Mesendoderm (in vitro differentiated cells): Measurements from ENCODE around the gene DDX60.
"Not testable (repeated sequence)": the region's sequence is repeated elsewhere in the genome, so short reads cannot be mapped to it uniquely, and the experiment has no call there.

Source experiments
- DNase-seq: peaks from one replicate; pipeline ENCODE4 v3.0.0; 2013
- H2AK5ac ChIP-seq: 2 replicates; pipeline ENCODE4 v1.6.1; 2013; ENCODE audit warnings: low read length, inconsistent platforms
- H2BK120ac ChIP-seq: 2 replicates; pipeline ENCODE4 v1.6.1; 2013; ENCODE audit warnings: low read depth, mild to moderate bottlenecking, low read length, moderate library complexity, mixed read lengths
- H2BK15ac ChIP-seq: replicated peaks from 2 replicates; pipeline ENCODE4 v1.6.1; 2013; ENCODE audit warnings: low read depth, mild to moderate bottlenecking, moderate library complexity
- H2BK5ac ChIP-seq: 2 replicates; pipeline ENCODE4 v1.6.1; 2013; ENCODE audit warnings: low read length, inconsistent platforms
- H3K18ac ChIP-seq: 2 replicates; pipeline ENCODE4 v1.6.1; 2013; ENCODE audit warnings: mild to moderate bottlenecking, low read length, mixed read lengths
- H3K23ac ChIP-seq: one replicate; pipeline ENCODE4 v1.6.1; 2013; ENCODE audit warnings: low read length
- H3K27ac ChIP-seq: 2 replicates; pipeline ENCODE4 v1.5.1; 2013; ENCODE audit warnings: low read depth, mild to moderate bottlenecking, inconsistent platforms, low read length, moderate library complexity
- H3K27me3 ChIP-seq: 2 replicates; pipeline ENCODE4 v1.6.1; 2013; ENCODE audit warnings: low read length, control low read depth, mild to moderate bottlenecking, inconsistent platforms; ENCODE audit not compliant: insufficient read depth, poor library complexity
- H3K36me3 ChIP-seq: 2 replicates; pipeline ENCODE4 v1.6.1; 2013; ENCODE audit warnings: low read length, inconsistent platforms; ENCODE audit not compliant: control insufficient read depth, insufficient read depth
- H3K4ac ChIP-seq: one replicate; pipeline ENCODE4 v1.6.1; 2013; ENCODE audit warnings: low read depth, mild to moderate bottlenecking, low read length, moderate library complexity
- H3K4me1 ChIP-seq: 2 replicates; pipeline ENCODE4 v1.6.1; 2013; ENCODE audit warnings: low read depth, low read length, inconsistent platforms; ENCODE audit not compliant: control insufficient read depth
- H3K4me2 ChIP-seq: 2 replicates; pipeline ENCODE4 v1.6.1; 2013; ENCODE audit warnings: low read length
- H3K4me3 ChIP-seq: 2 replicates; pipeline ENCODE4 v1.5.1; 2013; ENCODE audit warnings: mild to moderate bottlenecking, low read length
- H3K56ac ChIP-seq: one replicate; pipeline ENCODE4 v1.6.1; 2013; ENCODE audit warnings: low read length
- H3K79me1 ChIP-seq: 2 replicates; pipeline ENCODE4 v1.6.1; 2013; ENCODE audit warnings: low read length, inconsistent platforms
- H3K79me2 ChIP-seq: 2 replicates; pipeline ENCODE4 v1.6.1; 2013; ENCODE audit warnings: mild to moderate bottlenecking, low read length; ENCODE audit not compliant: control insufficient read depth, insufficient read depth
- H3K9ac ChIP-seq: 2 replicates; pipeline ENCODE4 v1.6.1; 2013; ENCODE audit warnings: low read length, inconsistent platforms
- H4K5ac ChIP-seq: one replicate; pipeline ENCODE4 v1.6.1; 2013; ENCODE audit warnings: low read length
- H4K8ac ChIP-seq: one replicate; pipeline ENCODE4 v1.6.1; 2013; ENCODE audit warnings: low read depth, mild to moderate bottlenecking, control low read depth, low read length, moderate library complexity
- WGBS: extraction: QIAGEN DNeasy Blood & Tissue Kit; methylation state at CpG from one replicate; pipeline ENCODE4 v1.1.7; 2013; ENCODE audit warnings: low lambda C conversion rate, missing lambda C conversion rate; ENCODE audit not compliant: insufficient coverage; ENCODE audit errors: extremely low coverage; 5-methylcytosine and 5-hydroxymethylcytosine counted together

DDX60 gene

GRCh38 chr4:168285850-168286249 is 32.7 kb downstream of the DDX60 start:
- not testable (repeated sequence) for H3K27me3 ChIP-seq, DNase-seq, H3K4me2 ChIP-seq, H2AK5ac ChIP-seq, H3K18ac ChIP-seq, H3K4me1 ChIP-seq, H2BK120ac ChIP-seq, H3K4me3 ChIP-seq, H3K23ac ChIP-seq, H2BK5ac ChIP-seq, H3K36me3 ChIP-seq, H4K8ac ChIP-seq, H2BK15ac ChIP-seq, H4K5ac ChIP-seq, H3K79me1 ChIP-seq, H3K4ac ChIP-seq, H3K79me2 ChIP-seq, H3K56ac ChIP-seq, H3K27ac ChIP-seq, H3K9ac ChIP-seq
- no CpG with 5 or more reads among the region's 1 CpG for WGBS

- no peaks in the 10 kb centered on the region for H3K27me3 ChIP-seq
Observed at GRCh38 chr4:168279556-168279955, 39.0 kb downstream of the DDX60 start.

GRCh38 chr4:168275836-168276235 is 42.7 kb downstream of the DDX60 start:
- H3K27ac ChIP-seq: no peak overlapping the region
- no peaks in the 10 kb centered on the region for H3K79me2 ChIP-seq
- no peak overlapping the region for H2BK5ac ChIP-seq
- H2AK5ac ChIP-seq: no peak overlapping the region
- no peaks in the 10 kb centered on the region for H3K36me3 ChIP-seq
- H3K4me3 ChIP-seq: no peak overlapping the region
- no peak overlapping the region for H2BK120ac ChIP-seq
- no peak overlapping the region for H4K5ac ChIP-seq
- no peak overlapping the region for H3K56ac ChIP-seq
- WGBS: no CpG with 5 or more reads among the region's 2 CpGs
- no peak overlapping the region for H3K4ac ChIP-seq
- DNase-seq: no peak
- H3K4me1 ChIP-seq: no peaks in the 10 kb centered on the region
- no peak overlapping the region for H2BK15ac ChIP-seq
- H4K8ac ChIP-seq: no peak overlapping the region
- H3K4me2 ChIP-seq: no peak overlapping the region
- H3K9ac ChIP-seq: no peak overlapping the region
- H3K23ac ChIP-seq: no peak overlapping the region
- H3K18ac ChIP-seq: no peak overlapping the region
- no peaks in the 10 kb centered on the region for H3K27me3 ChIP-seq
- H3K79me1 ChIP-seq: no peaks in the 10 kb centered on the region

More at GRCh38 chr4:168279556-168279955, 39.0 kb downstream of the DDX60 start:
- DNase-seq: no peak
- Histone ChIP-seq H3K79me1 (no peaks in the 10 kb centered on the region), H3K4me1 (no peaks in the 10 kb centered on the region), H2BK120ac (no peak overlapping the region), H4K5ac (no peak overlapping the region), H3K27ac (no peak overlapping the region), H4K8ac (no peak overlapping the region), H2BK5ac (no peak overlapping the region), H3K18ac (no peak overlapping the region), H2AK5ac (no peak overlapping the region), H3K4me3 (no peak overlapping the region), H3K23ac (no peak overlapping the region), H3K79me2 (no peaks in the 10 kb centered on the region), H3K36me3 (no peaks in the 10 kb centered on the region), H3K56ac (no peak overlapping the region), H3K4ac (no peak overlapping the region), H3K9ac (no peak overlapping the region), H3K4me2 (no peak overlapping the region), H2BK15ac (no peak overlapping the region)
- WGBS: no CpG with 5 or more reads among the region's 2 CpGs

GRCh38 chr4:168274871-168275270 is 43.7 kb downstream of the DDX60 start:
- no peak overlapping the region for H3K4me2 ChIP-seq
- H3K36me3 ChIP-seq: no peaks in the 10 kb centered on the region
- no peak overlapping the region for H2BK5ac ChIP-seq
- H3K23ac ChIP-seq: no peak overlapping the region
- H2BK120ac ChIP-seq: no peak overlapping the region
- no peak overlapping the region for H4K8ac ChIP-seq
- DNase-seq: no peak
- no peak overlapping the region for H3K27ac ChIP-seq
- H3K9ac ChIP-seq: no peak overlapping the region
- no peaks in the 10 kb centered on the region for H3K27me3 ChIP-seq
- no peak overlapping the region for H3K56ac ChIP-seq
- WGBS: no CpG with 5 or more reads among the region's 1 CpG
- H3K18ac ChIP-seq: no peak overlapping the region
- no peaks in the 10 kb centered on the region for H3K79me1 ChIP-seq
- no peak overlapping the region for H2AK5ac ChIP-seq
- H4K5ac ChIP-seq: no peak overlapping the region
- H3K79me2 ChIP-seq: no peaks in the 10 kb centered on the region
- no peak overlapping the region for H2BK15ac ChIP-seq
- no peak overlapping the region for H3K4ac ChIP-seq
- no peak overlapping the region for H3K4me3 ChIP-seq
- no peaks in the 10 kb centered on the region for H3K4me1 ChIP-seq

- DNase-seq: peak; percentile 49
- Histone ChIP-seq H4K5ac (no peak overlapping the region), H3K23ac (no peak overlapping the region), H3K4me1 (no peaks in the 10 kb centered on the region), H3K9ac (no peak overlapping the region), H3K27me3 (no peaks in the 10 kb centered on the region), H2BK15ac (no peak overlapping the region), H3K79me2 (no peaks in the 10 kb centered on the region), H4K8ac (no peak overlapping the region), H3K18ac (no peak overlapping the region), H3K36me3 (no peaks in the 10 kb centered on the region), H3K79me1 (no peaks in the 10 kb centered on the region), H3K4me3 (no peak overlapping the region), H2AK5ac (no peak overlapping the region), H3K56ac (no peak overlapping the region), H3K4ac (no peak overlapping the region), H3K4me2 (no peak overlapping the region), H2BK5ac (no peak overlapping the region), H3K27ac (no peak overlapping the region), H2BK120ac (no peak overlapping the region)
- WGBS: no CpG with 5 or more reads among the region's 9 CpGs
Observed at GRCh38 chr4:168273838-168274237, 44.7 kb downstream of the DDX60 start.

GRCh38 chr4:168272488-168272887 is 46.1 kb downstream of the DDX60 start:
- H3K79me2 ChIP-seq: no peaks in the 10 kb centered on the region
- H3K4me2 ChIP-seq: no peak overlapping the region
- no peaks in the 10 kb centered on the region for H3K36me3 ChIP-seq
- H3K4ac ChIP-seq: no peak overlapping the region
- DNase-seq: no peak
- no peaks in the 10 kb centered on the region for H3K4me1 ChIP-seq
- no peak overlapping the region for H2BK15ac ChIP-seq
- H2BK120ac ChIP-seq: no peak overlapping the region
- no peak overlapping the region for H3K4me3 ChIP-seq
- no peak overlapping the region for H4K5ac ChIP-seq
- no peak overlapping the region for H4K8ac ChIP-seq
- H3K18ac ChIP-seq: no peak overlapping the region
- no peak overlapping the region for H2AK5ac ChIP-seq
- H3K27ac ChIP-seq: no peak overlapping the region
- WGBS: no CpG with 5 or more reads among the region's 2 CpGs
- H3K56ac ChIP-seq: no peak overlapping the region
- H3K79me1 ChIP-seq: no peaks in the 10 kb centered on the region
- no peak overlapping the region for H2BK5ac ChIP-seq
- H3K9ac ChIP-seq: no peak overlapping the region
- H3K23ac ChIP-seq: no peak overlapping the region
- H3K27me3 ChIP-seq: no peaks in the 10 kb centered on the region
